Prostate gland (tissue), 2 donors: ENCODE data around the gene LAX1.

ENCODE experiments used
- CTCF ChIP-seq, 4 experiments: fragments of 200-600 bp in 2 of 4; fragments of 450-650 bp in 2 of 4; sonication (generic) in 2 of 4; IDR thresholded peaks; 1 replicate in 3 of 4; 2 replicates in 1 of 4; pipeline ENCODE4 v1.5.1; 2016 to 2019; ENCODE audit warnings: antibody characterized with exemption in 4 of 4, mild to moderate bottlenecking in 2 of 4, moderate library complexity in 2 of 4
- POLR2A ChIP-seq: fragments of 450-650 bp; IDR thresholded peaks from one replicate; pipeline ENCODE4 v1.6.1; 2016; ENCODE audit warnings: antibody characterized with exemption, mild to moderate bottlenecking

GRCh38 chr1:203781962-203782361 lies 17.0 kb downstream of the LAX1 start:
- no peak for TF ChIP-seq CTCF (IDR thresholded peaks at IDR 0.05)
- TF ChIP-seq POLR2A: no peak
